GM13976 (cell line): ENCODE data around the gene ASMTL.
A peak's percentile ranks its signal among the peaks of the same experiment; 100 is the strongest.
"Not testable (repeated sequence)": the region's sequence is repeated elsewhere in the genome, so short reads cannot be mapped to it uniquely, and the experiment has no call there.

ENCODE experiments used
- DNase-seq: peaks from one replicate; pipeline ENCODE4 v3.0.0; 2012; ENCODE audit warnings: low spot score
- in situ Hi-C: fragments of 300-500 bp; cut with MboI; formaldehyde crosslinking; loops from one replicate; pipeline ENCODE4 v1.12.0; 2022; ENCODE audit warnings: low sequenced_read_pairs, mixed read lengths, inconsistent platforms; ENCODE audit not compliant: unreplicated experiment
- TF ChIP-seq, protein P1 (sequence below): IDR thresholded peaks from 2 replicates; pipeline ENCODE4 v1.5.1; 2012; ENCODE audit warnings: borderline replicate concordance, mild to moderate bottlenecking; ENCODE audit not compliant: insufficient read depth; ENCODE audit errors: extremely low read depth, missing control alignments, control extremely low read depth

Gene ASMTL

DNA sequence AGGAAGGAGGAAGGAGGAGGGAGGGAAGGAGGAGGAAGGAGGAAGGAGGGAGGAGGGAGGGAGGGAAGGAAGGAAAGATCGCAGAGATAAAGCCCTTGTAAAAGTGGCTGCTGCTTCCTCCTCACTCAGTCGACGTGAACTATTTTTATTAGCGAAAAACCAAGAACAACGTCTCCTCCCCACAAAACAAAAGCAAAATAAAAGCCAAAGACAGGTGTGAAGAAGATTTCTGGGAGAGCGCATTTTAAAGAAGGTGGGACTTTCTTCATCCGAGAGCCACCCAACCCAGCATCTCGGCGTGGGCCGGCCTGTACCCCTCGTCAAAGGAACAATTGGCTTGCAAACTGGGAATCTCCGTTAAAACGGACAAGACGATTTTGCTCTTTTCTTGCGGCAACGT is 40.7 kb upstream of the ASMTL start:
- in situ Hi-C loops = no loop called here
- TF ChIP-seq, protein P1, sequence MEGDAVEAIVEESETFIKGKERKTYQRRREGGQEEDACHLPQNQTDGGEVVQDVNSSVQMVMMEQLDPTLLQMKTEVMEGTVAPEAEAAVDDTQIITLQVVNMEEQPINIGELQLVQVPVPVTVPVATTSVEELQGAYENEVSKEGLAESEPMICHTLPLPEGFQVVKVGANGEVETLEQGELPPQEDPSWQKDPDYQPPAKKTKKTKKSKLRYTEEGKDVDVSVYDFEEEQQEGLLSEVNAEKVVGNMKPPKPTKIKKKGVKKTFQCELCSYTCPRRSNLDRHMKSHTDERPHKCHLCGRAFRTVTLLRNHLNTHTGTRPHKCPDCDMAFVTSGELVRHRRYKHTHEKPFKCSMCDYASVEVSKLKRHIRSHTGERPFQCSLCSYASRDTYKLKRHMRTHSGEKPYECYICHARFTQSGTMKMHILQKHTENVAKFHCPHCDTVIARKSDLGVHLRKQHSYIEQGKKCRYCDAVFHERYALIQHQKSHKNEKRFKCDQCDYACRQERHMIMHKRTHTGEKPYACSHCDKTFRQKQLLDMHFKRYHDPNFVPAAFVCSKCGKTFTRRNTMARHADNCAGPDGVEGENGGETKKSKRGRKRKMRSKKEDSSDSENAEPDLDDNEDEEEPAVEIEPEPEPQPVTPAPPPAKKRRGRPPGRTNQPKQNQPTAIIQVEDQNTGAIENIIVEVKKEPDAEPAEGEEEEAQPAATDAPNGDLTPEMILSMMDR = no peak
- DNase-seq = no peak

DNA sequence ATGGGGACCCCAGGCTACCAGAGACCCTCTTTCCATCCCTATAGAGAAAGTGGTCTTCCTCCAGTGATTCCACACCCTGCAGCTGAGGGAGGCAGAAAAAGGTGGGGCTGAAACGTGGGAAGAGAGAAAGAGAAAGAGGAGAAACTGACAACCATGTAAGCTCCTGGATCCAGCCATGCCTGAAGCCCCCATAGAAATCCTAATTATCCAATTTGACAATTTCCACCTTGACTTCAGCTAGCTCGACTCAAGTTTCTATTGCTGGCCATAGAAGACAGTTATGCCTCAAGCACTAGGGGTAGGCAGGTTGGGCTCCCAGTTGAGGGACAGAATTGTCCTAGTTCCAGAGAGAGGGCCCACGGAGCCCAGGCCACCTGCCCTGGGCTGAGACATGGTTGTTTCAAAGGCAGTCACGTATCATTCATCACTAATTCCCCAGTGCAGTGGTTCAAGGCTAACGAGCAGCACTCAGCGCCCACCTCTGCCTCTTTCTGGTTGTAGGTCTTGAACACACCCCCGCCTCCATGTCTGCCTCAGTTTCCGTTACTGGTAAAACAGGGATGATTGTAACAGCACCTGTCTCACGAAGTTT is 39.8 kb upstream of the ASMTL start:
- TF ChIP-seq, protein P1 = no peak
- DNase-seq = no peak
- in situ Hi-C loops = no loop called here

DNA sequence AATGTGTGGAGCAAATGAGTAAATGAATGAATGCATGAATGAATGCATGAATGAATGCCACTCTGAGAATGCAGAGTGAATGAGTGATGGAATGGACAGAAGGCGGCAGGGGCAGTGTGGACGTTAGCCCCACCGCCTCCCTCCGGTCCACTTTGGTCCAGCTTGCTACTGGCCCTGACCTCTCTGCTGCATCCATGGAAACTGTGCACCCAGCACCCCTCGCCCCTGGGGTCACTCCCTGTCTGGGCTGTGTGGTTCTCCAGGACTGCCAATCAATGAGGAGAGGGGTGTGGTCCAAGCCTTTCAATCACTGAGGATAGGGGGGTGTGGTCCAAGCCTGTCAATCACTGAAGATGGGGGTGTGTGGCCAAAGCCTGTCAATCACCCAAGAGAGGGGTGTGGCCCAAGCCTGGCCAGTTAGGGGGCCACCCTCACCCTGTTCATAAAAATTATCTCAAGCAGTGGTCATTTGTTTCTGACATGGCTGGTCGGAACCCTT is 39.2 kb upstream of the ASMTL start:
- DNase-seq = peak; percentile 89
- in situ Hi-C loops = no loop called here
- TF ChIP-seq, protein P1 = no peak

DNA sequence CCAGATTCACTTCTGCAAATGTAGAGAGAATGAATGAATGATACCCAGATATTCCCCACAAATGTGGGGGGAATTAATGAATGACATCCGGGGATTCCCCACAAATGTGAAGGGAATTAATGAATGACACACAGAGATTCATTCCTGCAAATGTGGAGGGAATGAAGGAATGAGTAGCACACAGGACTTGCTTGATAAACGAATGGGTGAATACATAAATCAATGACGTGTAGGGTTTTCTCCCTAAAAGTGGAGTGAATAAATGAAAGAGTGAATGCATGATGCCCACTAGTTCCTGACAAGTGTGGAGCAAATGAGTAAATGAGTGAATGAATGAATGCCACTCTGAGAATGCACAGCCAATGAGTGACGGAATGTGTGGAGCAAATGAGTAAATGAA is 38.5 kb upstream of the ASMTL start:
- in situ Hi-C loops, DNase-seq: not testable (repeated sequence)

DNA sequence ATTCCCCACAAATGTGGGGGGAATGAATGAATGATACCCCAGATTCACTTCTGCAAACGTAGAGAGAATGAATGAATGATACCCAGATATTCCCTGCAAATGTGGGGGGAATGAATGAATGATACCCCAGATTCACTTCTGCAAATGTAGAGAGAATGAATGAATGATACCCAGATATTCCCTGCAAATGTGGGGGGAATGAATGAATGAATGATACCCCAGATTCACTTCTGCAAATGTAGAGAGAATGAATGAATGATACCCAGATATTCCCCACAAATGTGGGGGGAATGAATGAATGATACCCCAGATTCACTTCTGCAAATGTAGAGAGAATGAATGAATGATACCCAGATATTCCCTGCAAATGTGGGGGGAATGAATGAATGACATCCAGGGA is 38.0 kb upstream of the ASMTL start:
- DNase-seq, in situ Hi-C loops: not testable (repeated sequence)

DNA sequence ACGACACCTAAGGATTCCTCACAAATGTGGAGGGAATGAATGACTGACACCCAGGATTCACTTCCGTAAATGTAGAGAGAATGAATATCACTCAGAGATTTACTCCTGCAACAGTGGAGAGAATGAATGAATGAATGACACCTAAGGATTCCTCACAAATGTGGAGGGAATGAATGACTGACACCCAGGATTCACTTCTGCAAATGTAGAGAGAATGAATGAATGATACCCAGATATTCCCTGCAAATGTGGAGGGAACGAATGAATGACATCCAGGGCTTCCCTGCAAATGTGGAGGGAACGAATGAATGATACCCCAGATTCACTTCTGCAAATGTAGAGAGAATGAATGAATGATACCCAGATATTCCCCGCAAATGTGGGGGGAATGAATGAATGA is 36.6 kb upstream of the ASMTL start:
- in situ Hi-C loops = not testable (repeated sequence)

DNA sequence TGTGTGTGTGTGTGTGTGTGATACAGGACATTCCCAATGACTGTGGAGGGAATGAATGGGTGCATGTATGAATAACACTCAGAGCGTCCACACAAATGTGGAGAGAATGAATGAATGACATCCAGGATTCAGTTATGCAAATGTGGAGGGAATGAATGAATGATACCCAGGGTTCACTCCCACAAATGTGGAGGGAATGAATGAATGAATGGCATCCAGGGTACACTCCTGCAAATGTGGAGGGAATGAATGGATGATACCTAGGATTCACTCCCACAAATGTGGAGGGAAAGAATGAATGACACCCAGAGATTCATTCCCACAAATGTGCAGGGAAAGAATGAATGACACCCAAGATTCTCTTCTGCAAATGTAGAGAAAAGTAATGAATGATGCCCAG is 36.0 kb upstream of the ASMTL start:
- TF ChIP-seq, protein P1 = no peak
- no peak for DNase-seq

More for the DNA sequence above, 36.6 kb upstream of the ASMTL start:
- DNase-seq = not testable (repeated sequence)

DNA sequence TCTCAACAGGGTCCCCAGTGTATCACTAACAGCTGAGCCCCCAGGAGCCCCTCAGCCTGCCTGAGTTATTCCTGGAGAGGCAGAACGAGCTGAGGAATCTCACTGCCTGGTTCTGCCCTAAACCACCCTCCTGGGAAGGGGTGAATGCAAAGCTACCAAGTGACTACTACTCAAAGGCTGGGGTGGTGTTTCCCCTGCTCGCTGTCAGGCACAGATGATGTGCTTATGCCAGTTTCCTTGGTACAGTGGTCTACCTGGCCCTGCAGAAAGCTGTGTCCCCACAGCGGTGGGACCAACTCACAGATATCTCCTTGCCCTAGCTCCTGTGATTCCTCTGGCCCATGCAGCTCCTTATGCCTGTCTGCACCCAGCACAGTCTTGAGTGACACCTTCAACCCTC is 35.4 kb upstream of the ASMTL start:
- TF ChIP-seq, protein P1 = no peak
- no peak for DNase-seq
- in situ Hi-C loops = no loop called here

More for the DNA sequence above, 36.0 kb upstream of the ASMTL start:
- in situ Hi-C loops = no loop called here
